ENCODE results near the gene RYR2. TPM values are rescaled to one million over a fixed set of nuclear protein-coding genes. Genes with fewer than 3 reads are reported as not detected.
"Not testable (repeated sequence)": the region's sequence is repeated elsewhere in the genome, so short reads cannot be mapped to it uniquely, and the experiment has no call there.

The RYR2 gene
- polyA plus RNA-seq, 3 donors from 2014 or later: 0.12 to 0.18 TPM; not detected in 1

GRCh38 chr1:237371477-237371876 is 329.5 kb downstream of the RYR2 start:
- not testable (repeated sequence) for H3K27ac Mint-ChIP-seq; H3K4me1 Mint-ChIP-seq; H3K9me3 Mint-ChIP-seq; H3K27me3 Mint-ChIP-seq (ENCODE audit: low read depth in 3 of 3); H3K36me3 Mint-ChIP-seq; H3K4me3 Mint-ChIP-seq; DNase-seq

- Mint-ChIP-seq H3K27ac (no peak overlapping the region), H3K27me3 (ENCODE audit: low read depth in 3 of 3) (peaks cover 0 to 2% (median 1%) of the 10 kb centered on the region in 3 donors), H3K36me3 (no peaks in the 10 kb centered on the region), H3K4me1 (no peaks in the 10 kb centered on the region), H3K9me3 (peaks cover 0 to 3% (median 0%) of the 10 kb centered on the region in 6 donors), H3K4me3 (no peak overlapping the region)
- DNase-seq: no peak
Measured at GRCh38 chr1:237383791-237384190, 341.8 kb downstream of the RYR2 start.

GRCh38 chr1:237384213-237384612 is 342.2 kb downstream of the RYR2 start:
- no peaks in the 10 kb centered on the region for H3K4me1 Mint-ChIP-seq
- peaks cover 0 to 3% (median 0%) of the 10 kb centered on the region in 6 donors for H3K9me3 Mint-ChIP-seq
- DNase-seq: no peak
- H3K27ac Mint-ChIP-seq: no peak overlapping the region
- no peaks in the 10 kb centered on the region for H3K36me3 Mint-ChIP-seq
- H3K4me3 Mint-ChIP-seq: no peak overlapping the region
- peaks cover 0 to 5% (median 1%) of the 10 kb centered on the region in 3 donors for H3K27me3 Mint-ChIP-seq (ENCODE audit: low read depth in 3 of 3)

DNA sequence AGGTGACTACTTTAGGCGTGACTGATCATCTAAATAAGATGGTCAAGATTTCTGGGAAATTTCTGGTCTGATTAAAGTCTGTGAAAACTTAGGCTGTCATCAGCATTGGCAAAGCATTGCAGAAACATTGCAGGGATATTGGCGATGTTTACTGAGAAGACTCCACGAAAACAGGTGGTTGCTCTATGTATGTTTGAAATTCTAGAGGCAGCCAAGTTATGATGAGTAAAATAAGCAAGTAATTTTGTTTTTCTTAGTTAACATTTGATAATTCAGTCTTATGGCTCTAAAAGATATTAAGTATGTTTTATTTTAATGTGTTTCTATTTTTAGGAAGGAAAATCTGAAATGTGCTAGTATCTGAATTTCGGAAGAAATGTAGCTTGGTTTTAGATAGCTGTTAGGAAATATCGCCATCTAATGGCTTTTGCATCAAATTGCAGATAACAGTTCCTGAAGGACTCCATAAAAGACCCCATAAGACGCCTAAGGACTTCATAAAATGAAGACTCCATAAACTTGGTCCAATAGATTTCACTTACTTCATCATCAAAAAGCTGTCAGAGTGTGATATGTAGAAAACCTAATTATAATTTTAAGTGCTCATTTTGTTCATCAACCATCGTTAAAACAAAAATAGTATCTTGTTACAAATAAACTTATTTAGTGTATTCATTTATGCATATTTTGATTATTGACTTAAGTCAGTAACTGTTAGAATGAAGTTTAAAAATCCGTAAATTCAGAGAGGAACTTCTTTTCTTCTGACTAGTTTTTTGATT is 344.6 kb downstream of the RYR2 start:
- Mint-ChIP-seq H3K4me1 (no peaks in the 10 kb centered on the region), H3K27ac (no peak overlapping the region), H3K27me3 (ENCODE audit: low read depth in 3 of 3) (peaks cover 0 to 5% (median 1%) of the 10 kb centered on the region in 3 donors), H3K36me3 (no peaks in the 10 kb centered on the region), H3K9me3 (peaks cover 0 to 3% (median 0%) of the 10 kb centered on the region in 6 donors), H3K4me3 (no peak overlapping the region)
- peak in 1 of 3 donors; percentile 1 for DNase-seq

DNA sequence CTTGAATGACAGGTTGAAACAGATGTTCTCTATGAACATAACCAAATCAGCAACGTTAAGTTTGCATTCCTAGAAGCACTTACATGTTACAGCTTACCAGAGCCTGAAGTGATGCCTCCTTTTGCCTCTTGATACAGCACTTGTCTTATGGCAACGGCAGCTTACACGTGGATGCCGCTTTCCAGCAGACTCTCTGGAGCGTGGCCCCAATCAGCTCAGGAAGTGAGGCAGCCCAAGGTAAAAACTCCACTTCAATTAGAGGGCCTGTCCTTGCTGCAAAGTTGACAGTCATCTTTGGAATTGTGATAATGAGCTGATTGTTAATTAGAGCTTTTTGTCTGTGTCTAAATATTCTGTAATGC is 345.1 kb downstream of the RYR2 start:
- H3K4me1 Mint-ChIP-seq: no peaks in the 10 kb centered on the region
- no peak for DNase-seq
- no peaks in the 10 kb centered on the region for H3K36me3 Mint-ChIP-seq
- no peak overlapping the region for H3K4me3 Mint-ChIP-seq
- no peak overlapping the region for H3K27ac Mint-ChIP-seq
- peaks cover 0 to 3% (median 0%) of the 10 kb centered on the region in 6 donors for H3K9me3 Mint-ChIP-seq
- H3K27me3 Mint-ChIP-seq (ENCODE audit: low read depth in 3 of 3): peaks cover 0 to 5% (median 1%) of the 10 kb centered on the region in 3 donors

DNA sequence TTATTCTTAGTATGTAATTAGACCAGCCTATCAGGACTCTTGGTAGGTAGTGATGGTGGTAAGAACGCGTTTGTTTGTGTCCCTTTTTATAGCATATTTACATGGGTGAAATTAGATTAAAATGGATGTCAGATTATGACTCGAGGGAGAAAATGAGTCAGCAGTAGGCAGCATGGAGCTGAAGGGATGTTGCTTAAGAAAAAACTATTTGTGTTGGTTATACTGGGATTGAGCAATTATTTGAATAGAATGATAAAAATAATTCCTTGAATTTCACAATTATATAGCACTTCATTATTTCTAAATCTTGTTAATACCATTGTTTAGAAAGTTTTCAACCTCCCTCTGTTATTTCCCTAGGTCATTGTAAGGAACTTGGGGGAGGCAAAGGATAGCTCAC is 348.8 kb downstream of the RYR2 start:
- H3K9me3 Mint-ChIP-seq: peaks cover 0 to 9% (median 2%) of the 10 kb centered on the region in 6 donors
- no peaks in the 10 kb centered on the region for H3K36me3 Mint-ChIP-seq
- no peak overlapping the region for H3K27ac Mint-ChIP-seq
- no peak for DNase-seq
- no peak overlapping the region for H3K4me3 Mint-ChIP-seq
- H3K27me3 Mint-ChIP-seq (ENCODE audit: low read depth in 3 of 3): peaks cover 0 to 3% (median 2%) of the 10 kb centered on the region in 3 donors
- H3K4me1 Mint-ChIP-seq: no peaks in the 10 kb centered on the region

DNA sequence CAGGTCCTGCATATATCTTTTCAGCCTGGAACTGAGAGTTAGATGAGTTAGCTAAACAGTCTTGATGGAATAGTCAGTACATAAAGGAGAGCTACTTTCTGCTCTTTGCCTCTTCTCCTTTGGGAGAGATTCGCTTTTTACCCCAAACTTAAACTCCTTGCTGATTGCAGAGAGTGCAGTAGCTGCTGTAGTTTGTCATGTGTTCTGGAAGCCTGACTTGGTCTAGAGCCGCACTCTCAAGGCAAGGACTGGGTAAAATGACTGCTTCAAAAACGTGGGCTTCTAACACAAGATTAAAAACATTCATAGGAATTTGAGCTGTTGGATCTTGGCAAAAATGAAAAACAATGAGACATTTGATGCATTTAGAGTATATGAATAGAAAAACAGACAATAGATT is 351.6 kb downstream of the RYR2 start:
- Mint-ChIP-seq H3K36me3 (no peaks in the 10 kb centered on the region), H3K27me3 (ENCODE audit: low read depth in 3 of 3) (peaks cover 0 to 3% (median 2%) of the 10 kb centered on the region in 3 donors), H3K27ac (no peak overlapping the region), H3K9me3 (peaks cover 1 to 33% (median 8%) of the 10 kb centered on the region in 6 donors), H3K4me1 (no peaks in the 10 kb centered on the region), H3K4me3 (no peak overlapping the region)
- no peak for DNase-seq

DNA sequence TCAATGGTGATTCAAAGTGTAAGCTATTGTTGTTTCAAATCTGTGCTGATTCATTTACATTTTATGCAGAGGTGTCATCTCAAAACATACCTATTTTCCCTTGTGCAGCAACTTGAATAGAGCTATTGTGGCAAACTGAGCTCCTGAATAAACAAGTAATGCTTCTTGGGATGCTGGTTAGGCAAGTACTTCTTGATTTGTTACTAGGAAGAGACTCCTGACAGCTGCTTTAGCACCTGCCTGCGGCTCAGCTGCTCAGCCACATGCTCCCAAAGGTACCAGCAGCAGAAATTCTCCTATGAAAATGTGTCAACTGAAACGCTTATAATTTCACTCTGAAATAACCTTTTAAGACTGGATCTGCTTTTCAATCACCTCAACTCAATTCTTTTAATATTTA is 352.3 kb downstream of the RYR2 start:
- DNase-seq: no peak
- Mint-ChIP-seq H3K4me1 (no peaks in the 10 kb centered on the region), H3K4me3 (no peak overlapping the region), H3K36me3 (no peaks in the 10 kb centered on the region), H3K9me3 (peaks cover 3 to 38% (median 10%) of the 10 kb centered on the region in 6 donors), H3K27ac (no peak overlapping the region), H3K27me3 (ENCODE audit: low read depth in 3 of 3) (peaks cover 0 to 2% (median 0%) of the 10 kb centered on the region in 3 donors)

- H3K9me3 Mint-ChIP-seq: peaks cover 3 to 45% (median 13%) of the 10 kb centered on the region in 6 donors
- H3K4me3 Mint-ChIP-seq: no peak overlapping the region
- H3K27me3 Mint-ChIP-seq (ENCODE audit: low read depth in 3 of 3): peaks cover 0 to 2% (median 0%) of the 10 kb centered on the region in 3 donors
- H3K27ac Mint-ChIP-seq: no peak overlapping the region
- DNase-seq: no peak
- H3K36me3 Mint-ChIP-seq: no peaks in the 10 kb centered on the region
- H3K4me1 Mint-ChIP-seq: no peaks in the 10 kb centered on the region
Measured at GRCh38 chr1:237396426-237396825, 354.4 kb downstream of the RYR2 start.

DNA sequence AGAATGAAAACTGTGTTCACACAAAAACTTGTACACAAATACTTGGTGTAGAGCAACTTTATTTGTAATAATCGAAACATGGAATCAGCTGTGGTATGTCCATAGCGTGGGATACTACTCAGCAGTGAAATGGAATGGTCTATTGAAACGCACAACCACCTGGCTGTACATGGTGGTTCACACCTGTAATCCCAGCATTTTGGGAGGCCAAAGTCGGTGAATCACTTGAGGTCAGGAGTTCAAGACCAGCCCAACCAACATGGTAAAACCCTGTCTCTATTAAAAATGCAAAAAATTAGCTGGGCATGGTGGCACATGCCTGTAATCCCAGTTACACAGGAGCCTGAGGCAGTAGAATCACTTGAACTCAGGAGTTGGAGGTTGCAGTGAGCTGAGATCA is 356.8 kb downstream of the RYR2 start:
- Mint-ChIP-seq H3K4me1 (no peaks in the 10 kb centered on the region), H3K27me3 (ENCODE audit: low read depth in 3 of 3) (peaks cover 0 to 3% (median 2%) of the 10 kb centered on the region in 3 donors), H3K9me3 (peaks cover 3 to 61% (median 16%) of the 10 kb centered on the region in 6 donors), H3K27ac (no peak overlapping the region), H3K4me3 (no peak overlapping the region), H3K36me3 (no peaks in the 10 kb centered on the region)
- no peak for DNase-seq

- no peak for DNase-seq
- Mint-ChIP-seq H3K27ac (no peak overlapping the region), H3K9me3 (peaks cover 2 to 30% (median 6%) of the 10 kb centered on the region in 6 donors), H3K36me3 (no peaks in the 10 kb centered on the region), H3K27me3 (ENCODE audit: low read depth in 3 of 3) (peaks cover 0 to 3% (median 1%) of the 10 kb centered on the region in 3 donors), H3K4me3 (no peak overlapping the region), H3K4me1 (peaks cover 0 to 2% of the 10 kb centered on the region in 2 donors)
Measured at GRCh38 chr1:237405912-237406311, 363.9 kb downstream of the RYR2 start.

DNA sequence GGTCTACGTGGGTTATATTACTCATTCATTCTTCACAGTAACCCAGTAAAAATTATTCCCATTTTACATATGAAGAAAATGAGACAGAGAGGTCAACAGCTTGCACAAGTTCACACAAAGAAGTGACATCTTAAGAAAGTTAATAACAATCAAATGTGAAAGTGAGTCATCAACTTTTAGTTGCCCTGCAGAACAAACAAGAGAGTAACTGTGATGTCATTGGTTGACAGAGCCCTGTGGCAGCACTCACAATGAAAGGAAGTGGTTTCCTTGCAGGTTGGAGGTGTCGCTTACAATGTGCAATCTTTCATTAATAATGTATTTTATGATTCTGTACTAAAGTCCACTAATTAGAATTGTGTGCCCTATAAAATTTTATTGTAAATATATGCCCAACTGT is 369.6 kb downstream of the RYR2 start:
- H3K27me3 Mint-ChIP-seq (ENCODE audit: low read depth in 3 of 3): no peaks in the 10 kb centered on the region
- H3K4me1 Mint-ChIP-seq: peaks cover 0 to 6% of the 10 kb centered on the region in 2 donors
- peaks cover 0 to 25% (median 4%) of the 10 kb centered on the region in 6 donors for H3K9me3 Mint-ChIP-seq
- H3K27ac Mint-ChIP-seq: peak overlapping the region in 3 of 6 donors; percentile 61 to 82 (median 63)
- DNase-seq: peak; percentile 1 to 54 (median 18)
- peaks cover 0 to 3% (median 0%) of the 10 kb centered on the region in 3 donors for H3K36me3 Mint-ChIP-seq
- H3K4me3 Mint-ChIP-seq: peak overlapping the region in 2 of 5 donors; percentile 38 to 42

DNA sequence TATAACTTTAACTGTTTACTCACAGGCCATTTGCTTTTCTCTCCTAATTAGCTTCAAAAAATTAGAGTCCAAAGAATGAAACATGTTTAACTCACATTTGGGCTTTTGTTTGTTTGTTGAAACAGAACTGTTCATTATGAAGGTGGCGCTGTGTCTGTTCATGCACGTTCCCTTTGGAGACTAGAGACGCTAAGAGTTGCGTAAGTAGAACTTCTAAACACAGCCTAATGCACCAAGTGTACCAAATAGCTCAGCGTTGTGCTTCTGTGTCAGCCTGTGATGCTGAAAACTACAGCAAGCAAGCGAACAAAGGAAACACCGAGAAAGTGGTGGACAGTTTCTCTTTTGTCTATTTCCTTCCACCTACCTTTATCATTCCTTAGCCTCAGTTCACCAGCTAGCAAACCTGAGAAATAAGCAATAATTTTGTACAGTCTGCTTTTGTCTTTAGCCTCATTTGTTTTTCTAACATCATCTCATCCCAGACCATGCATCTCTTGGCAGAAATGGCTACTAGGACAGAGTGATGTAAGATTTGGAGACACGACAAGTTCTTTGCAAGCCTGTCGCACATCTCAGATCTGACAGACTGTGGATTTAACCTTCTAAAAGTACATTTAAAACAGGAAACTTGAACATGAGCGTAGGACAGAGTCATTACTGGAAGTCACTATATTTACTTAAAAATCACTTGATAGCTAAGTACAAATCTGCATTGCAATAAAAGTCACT is 375.1 kb downstream of the RYR2 start:
- Mint-ChIP-seq H3K27me3 (ENCODE audit: low read depth in 3 of 3) (no peaks in the 10 kb centered on the region), H3K9me3 (peaks cover 0 to 14% (median 2%) of the 10 kb centered on the region in 6 donors), H3K36me3 (peaks cover 0 to 3% (median 0%) of the 10 kb centered on the region in 3 donors), H3K4me3 (no peak overlapping the region), H3K4me1 (peaks cover 0 to under 1% of the 10 kb centered on the region in 2 donors), H3K27ac (no peak overlapping the region)
- DNase-seq: no peak

DNA sequence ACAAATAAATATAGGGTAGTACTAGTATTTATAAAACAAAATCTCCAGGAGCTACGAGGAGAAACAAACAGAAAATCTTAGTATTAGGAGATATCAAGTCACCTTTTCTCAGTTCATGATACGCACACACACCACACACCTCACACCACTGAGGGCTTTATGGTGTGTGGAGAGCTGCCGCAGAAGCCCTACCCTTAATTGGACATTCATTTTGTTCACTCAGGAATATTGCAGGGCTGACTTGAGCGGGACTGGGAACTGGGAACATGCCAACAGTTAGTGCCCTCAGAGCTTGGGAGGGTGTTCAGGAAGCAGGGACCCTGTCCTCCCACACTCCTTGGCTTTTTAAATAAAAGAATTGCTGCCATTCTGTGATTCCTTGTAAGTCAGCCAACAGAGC is 386.8 kb downstream of the RYR2 start:
- Mint-ChIP-seq H3K27ac (no peak overlapping the region), H3K4me1 (no peaks in the 10 kb centered on the region), H3K27me3 (ENCODE audit: low read depth in 3 of 3) (peaks cover 1 to 5% (median 2%) of the 10 kb centered on the region in 3 donors), H3K9me3 (peaks cover 0 to 7% (median 1%) of the 10 kb centered on the region in 6 donors), H3K36me3 (no peaks in the 10 kb centered on the region), H3K4me3 (no peak overlapping the region)
- DNase-seq: no peak

All from immature natural killer cell (primary cell).